H1 (cell line): Measurements from ENCODE around the gene NCF2. TPM values are rescaled to one million over a fixed set of nuclear protein-coding genes. Genes with fewer than 3 reads are reported as not detected.
A peak's percentile ranks its signal among the peaks of the same experiment; 100 is the strongest.

Experiments used
- CTCF ChIA-PET: fragments of 300-600 bp; sonication (Branson Sonifier 250); formaldehyde crosslinking; loops from one replicate; lab custom pipeline; 2021; ENCODE audit not compliant: partially characterized antibody; lab: Charles Lee
- POLR2A ChIA-PET: fragments of 300-600 bp; sonication (Branson Sonifier 250); formaldehyde crosslinking; loops from one replicate; lab custom pipeline; 2021; ENCODE audit warnings: inconsistent platforms; ENCODE audit not compliant: partially characterized antibody; lab: Charles Lee
- DNase-seq, 2 experiments: peaks; one replicate each; pipeline versions ENCODE4 v3.0.0 to v3.0.0-alpha.2; 2010 to 2022; ENCODE audit warnings: low spot score in 2 of 2, low read depth in 1 of 2, mixed read lengths in 1 of 2
- FAIRE-seq: peaks from 2 replicates; lab custom pipeline; 2011; peaks lifted over from hg19 to GRCh38; lab: Jason Lieb, UNC
- H2AFZ ChIP-seq: 2 replicates; pipeline ENCODE4 v1.8.1; 2012; ENCODE audit warnings: low read length, inconsistent platforms
- H2AK5ac ChIP-seq: 2 replicates; pipeline ENCODE4 v1.6.1; 2013; ENCODE audit warnings: low read depth, low read length
- H2BK120ac ChIP-seq: replicated peaks from 2 replicates; pipeline ENCODE3; 2013; ENCODE audit warnings: low read depth, low read length, inconsistent platforms
- H2BK12ac ChIP-seq: 2 replicates; pipeline ENCODE4 v1.6.1; 2013; ENCODE audit warnings: low read depth, low read length
- H2BK15ac ChIP-seq: 2 replicates; pipeline ENCODE4 v1.6.1; 2013; ENCODE audit warnings: low read length
- H2BK20ac ChIP-seq: 2 replicates; pipeline ENCODE4 v1.6.1; 2013; ENCODE audit warnings: low read length
- H2BK5ac ChIP-seq: 2 replicates; pipeline ENCODE4 v1.6.1; 2013; ENCODE audit warnings: low read depth, low read length
- H3K14ac ChIP-seq: 2 replicates; pipeline ENCODE4 v1.6.1; 2013; ENCODE audit warnings: inconsistent platforms; ENCODE audit not compliant: insufficient read length
- H3K18ac ChIP-seq: 2 replicates; pipeline ENCODE4 v1.6.1; 2013; ENCODE audit warnings: low read length; ENCODE audit errors: extremely low read depth
- H3K23ac ChIP-seq: 2 replicates; pipeline ENCODE4 v1.6.1; 2013; ENCODE audit warnings: inconsistent platforms; ENCODE audit not compliant: insufficient read length
- H3K23me2 ChIP-seq: 2 replicates; pipeline ENCODE4 v1.6.1; 2013; ENCODE audit warnings: low read depth, low read length
- H3K27ac ChIP-seq: 2 replicates; pipeline ENCODE4 v1.6.1; 2011; ENCODE audit warnings: low read depth, low read length, inconsistent platforms
- H3K27me3 ChIP-seq, 4 experiments: replicated peaks in 1 of 4; 1 replicate in 1 of 4; 2 replicates in 3 of 4; pipeline versions ENCODE4 v1.6.1 to v1.8.1; 2011 to 2013; ENCODE audit warnings: low read length in 3 of 4, mild to moderate bottlenecking in 3 of 4, inconsistent platforms in 2 of 4, mixed read lengths in 2 of 4, moderate library complexity in 1 of 4; ENCODE audit not compliant: control insufficient read depth in 3 of 4, insufficient read depth in 3 of 4; ENCODE audit errors: extremely low read depth in 1 of 4
- H3K36me3 ChIP-seq, 4 experiments: 2 replicates each; pipeline versions ENCODE4 v1.6.1 to v1.8.1; 2011 to 2013; ENCODE audit warnings: mild to moderate bottlenecking in 4 of 4, low read length in 3 of 4, moderate library complexity in 2 of 4, control low read depth in 1 of 4, inconsistent platforms in 1 of 4; ENCODE audit not compliant: insufficient read depth in 4 of 4, control insufficient read depth in 2 of 4
- H3K4ac ChIP-seq: replicated peaks from 2 replicates; pipeline ENCODE3; 2013; ENCODE audit warnings: low read length, low read depth, mixed read lengths, inconsistent platforms; ENCODE audit not compliant: insufficient read length
- H3K4me1 ChIP-seq, 4 experiments: replicated peaks in 1 of 4; 1 replicate in 1 of 4; 2 replicates in 3 of 4; pipeline versions ENCODE4 v1.6.1 to v1.8.1; 2011 to 2013; ENCODE audit warnings: low read length in 3 of 4, inconsistent platforms in 2 of 4, mixed read lengths in 1 of 4; ENCODE audit not compliant: insufficient read depth in 4 of 4, control insufficient read depth in 3 of 4
- H3K4me2 ChIP-seq, 2 experiments: 2 replicates each; pipeline versions ENCODE4 v1.6.1 to v1.8.1; 2011 to 2013; ENCODE audit warnings: low read depth in 2 of 2, low read length in 2 of 2, control low read depth in 1 of 2, inconsistent platforms in 1 of 2, mild to moderate bottlenecking in 1 of 2; ENCODE audit not compliant: insufficient read depth in 1 of 2
- H3K4me3 ChIP-seq, 4 experiments: fragments of 200-600, 300-600 bp in 1 of 4; sonication (generic), shearing (Covaris generic), sonication (Bioruptor Twin) in 1 of 4; 2 replicates each; pipeline versions ENCODE4 v1.5.1 to v1.8.1; 2011 to 2016; ENCODE audit warnings: low read length in 4 of 4, low read depth in 3 of 4, control low read depth in 2 of 4, inconsistent platforms in 2 of 4, mild to moderate bottlenecking in 2 of 4, mixed read lengths in 1 of 4, moderate library complexity in 1 of 4; ENCODE audit not compliant: insufficient read depth in 2 of 4; ENCODE audit errors: extremely low read depth in 1 of 4
- H3K56ac ChIP-seq: replicated peaks from 2 replicates; pipeline ENCODE3; 2013; ENCODE audit warnings: low read depth, mild to moderate bottlenecking, mixed read lengths, low read length, inconsistent platforms; ENCODE audit not compliant: insufficient read length
- H3K79me1 ChIP-seq: 2 replicates; pipeline ENCODE4 v1.6.1; 2013; ENCODE audit warnings: low read depth, low read length, control low read depth
- H3K79me2 ChIP-seq, 2 experiments: 2 replicates each; pipeline versions ENCODE4 v1.6.1 to v1.8.1; 2012 to 2013; ENCODE audit warnings: low read length in 2 of 2, mild to moderate bottlenecking in 2 of 2, inconsistent platforms in 1 of 2; ENCODE audit not compliant: insufficient read depth in 2 of 2, control insufficient read depth in 1 of 2
- H3K9ac ChIP-seq, 4 experiments: replicated peaks in 1 of 4; 1 replicate in 1 of 4; 2 replicates in 3 of 4; pipeline versions ENCODE4 v1.6.1 to v1.8.1; 2011 to 2013; ENCODE audit warnings: low read depth in 3 of 4, low read length in 3 of 4, control low read depth in 2 of 4, mild to moderate bottlenecking in 2 of 4, moderate library complexity in 2 of 4, inconsistent platforms in 1 of 4; ENCODE audit errors: extremely low read depth in 1 of 4
- H3K9me3 ChIP-seq, 2 experiments: 2 replicates each; pipeline versions ENCODE4 v1.6.1 to v1.8.1; 2012 to 2013; ENCODE audit warnings: mild to moderate bottlenecking in 2 of 2, moderate library complexity in 2 of 2, control low read depth in 1 of 2, inconsistent platforms in 1 of 2, low read depth in 1 of 2, low read length in 1 of 2, mixed read lengths in 1 of 2; ENCODE audit not compliant: insufficient read depth in 2 of 2
- H4K20me1 ChIP-seq, 2 experiments: replicated peaks in 1 of 2; 2 replicates each; pipeline versions ENCODE3 to v1.8.1; 2011 to 2013; ENCODE audit warnings: inconsistent platforms in 2 of 2, low read length in 2 of 2, mild to moderate bottlenecking in 1 of 2; ENCODE audit not compliant: insufficient read depth in 2 of 2, control insufficient read depth in 1 of 2
- H4K5ac ChIP-seq: 2 replicates; pipeline ENCODE4 v1.6.1; 2013; ENCODE audit warnings: low read length, low read depth, mixed read lengths, inconsistent platforms; ENCODE audit not compliant: insufficient read length
- H4K8ac ChIP-seq: 2 replicates; pipeline ENCODE4 v1.8.0; 2013; ENCODE audit warnings: mild to moderate bottlenecking, moderate library complexity, low read length, inconsistent platforms; ENCODE audit not compliant: insufficient read depth; ENCODE audit errors: extremely low read depth
- H4K91ac ChIP-seq: replicated peaks from 2 replicates; pipeline ENCODE3; 2013; ENCODE audit warnings: low read length, mixed read lengths, inconsistent platforms; ENCODE audit not compliant: insufficient read length
- EGR1 ChIP-seq: IDR thresholded peaks from 2 replicates; pipeline ENCODE4 v1.6.1; 2011; ENCODE audit warnings: low read depth, low read length, borderline replicate concordance
- RAD21 ChIP-seq, 2 experiments: IDR thresholded peaks in 1 of 2; conservative IDR thresholded peaks in 1 of 2; 2 replicates each; pipeline ENCODE4 v1.6.1; 2011; ENCODE audit warnings: low read depth in 2 of 2, low read length in 2 of 2, improper control_type of control experiment in 1 of 2, inconsistent platforms in 1 of 2, mild to moderate bottlenecking in 1 of 2, moderate library complexity in 1 of 2
- WGBS, 2 experiments: shearing (Covaris generic) in 1 of 2; methylation state at CpG; one replicate each; pipeline versions ENCODE4 v1.1.6 to v1.1.7; 2013 to 2015; ENCODE audit warnings: low lambda C conversion rate in 2 of 2, mixed read lengths in 2 of 2, inconsistent platforms in 1 of 2, low coverage in 1 of 2, missing lambda C conversion rate in 1 of 2; ENCODE audit not compliant: insufficient replicate concordance in 2 of 2, insufficient coverage in 1 of 2, insufficient read length in 1 of 2; ENCODE audit errors: extremely low coverage in 1 of 2, missing lambda C conversion rate in 1 of 2; 5-methylcytosine and 5-hydroxymethylcytosine counted together
- polyA plus RNA-seq, 7 experiments: library from polyadenylated mRNA; depleted of rRNA in 3 of 7; stranded (reverse) in 5 of 7; unstranded in 2 of 7; fragments of >200 nt in 5 of 7; fragments of 200-250 nt in 2 of 7; gene quantifications; 1 replicate in 5 of 7; 2 replicates in 1 of 7; 4 replicates in 1 of 7; pipeline versions ENCODE4 v1.2.1 to v1.2.3, GENCODE V29; 2011 to 2013; ENCODE audit warnings: missing spikeins in 2 of 7, mixed read lengths in 2 of 7
- total RNA-seq: library from RNA; stranded (reverse); fragmentation: NEBNext Ultra II Directional; extraction: Animal tissue kit (Norgen Biotek cat#: 25700); gene quantifications from 2 replicates; pipeline ENCODE4 v1.2.1, GENCODE V29; 2021
- TF ChIP-seq, protein P1 (sequence below), 3 experiments: IDR thresholded peaks; 1 replicate in 2 of 3; 2 replicates in 1 of 3; pipeline versions ENCODE4 v1.5.1 to v1.6.1; 2011; ENCODE audit warnings: low read length in 3 of 3, mild to moderate bottlenecking in 3 of 3, inconsistent platforms in 2 of 3, low read depth in 1 of 3, moderate library complexity in 1 of 3; ENCODE audit not compliant: insufficient read depth in 1 of 3; ENCODE audit errors: control extremely low read depth in 1 of 3

The NCF2 gene
- total and polyA plus RNA-seq, 2 of the 8 experiments (the other 6 are each of a cell fraction or from before 2014, with no cell fraction given): not detected

DNA sequence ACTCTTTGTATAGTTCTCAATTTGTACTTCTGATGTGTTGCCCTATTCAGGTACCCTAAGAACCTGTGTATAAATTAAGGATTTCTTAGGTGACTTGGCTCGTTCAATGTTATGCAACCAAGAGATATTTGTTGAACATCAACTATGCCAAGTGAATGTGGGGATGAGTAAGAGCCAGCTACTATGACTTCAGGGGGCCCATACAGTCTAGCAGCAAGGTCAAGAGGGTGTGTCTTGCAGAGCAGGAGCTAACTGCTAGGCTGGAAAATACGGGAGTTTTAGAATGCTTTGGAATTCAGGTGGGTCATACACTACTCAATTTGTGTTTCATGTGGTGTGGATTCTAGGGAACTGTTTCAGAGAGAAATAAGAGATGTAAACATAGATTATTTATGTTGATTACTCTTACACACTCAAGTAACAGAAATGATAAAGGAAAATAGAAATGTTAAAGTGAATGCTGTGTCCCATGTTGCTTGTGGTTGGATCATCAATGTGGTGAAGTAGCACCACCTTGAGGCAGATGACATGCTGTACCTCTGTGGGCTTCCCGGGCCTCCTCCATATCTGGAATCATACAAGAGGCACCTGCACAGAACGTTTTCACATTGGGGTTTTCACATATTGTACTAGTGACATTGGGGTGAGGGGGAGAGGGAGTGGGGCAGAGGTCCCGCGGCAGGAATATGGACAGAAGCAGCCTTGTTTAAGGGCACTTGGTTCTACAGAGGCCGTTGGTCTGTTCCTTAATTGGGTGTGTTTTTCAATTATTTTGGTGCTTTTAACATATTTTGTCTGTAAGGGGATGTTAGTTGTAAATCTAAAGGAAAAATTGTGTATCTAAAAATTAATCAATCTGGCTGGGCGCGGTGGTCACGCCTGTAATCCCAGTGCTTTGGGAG is 32.9 kb upstream of the NCF2 start:
- 75% methylated on average over 10 of the region's 10 CpGs; no CpG with 5 or more reads in 1 of the 2 experiments for WGBS, 2 experiments
- no peak overlapping the region for H3K4ac ChIP-seq
- TF ChIP-seq, protein P1, sequence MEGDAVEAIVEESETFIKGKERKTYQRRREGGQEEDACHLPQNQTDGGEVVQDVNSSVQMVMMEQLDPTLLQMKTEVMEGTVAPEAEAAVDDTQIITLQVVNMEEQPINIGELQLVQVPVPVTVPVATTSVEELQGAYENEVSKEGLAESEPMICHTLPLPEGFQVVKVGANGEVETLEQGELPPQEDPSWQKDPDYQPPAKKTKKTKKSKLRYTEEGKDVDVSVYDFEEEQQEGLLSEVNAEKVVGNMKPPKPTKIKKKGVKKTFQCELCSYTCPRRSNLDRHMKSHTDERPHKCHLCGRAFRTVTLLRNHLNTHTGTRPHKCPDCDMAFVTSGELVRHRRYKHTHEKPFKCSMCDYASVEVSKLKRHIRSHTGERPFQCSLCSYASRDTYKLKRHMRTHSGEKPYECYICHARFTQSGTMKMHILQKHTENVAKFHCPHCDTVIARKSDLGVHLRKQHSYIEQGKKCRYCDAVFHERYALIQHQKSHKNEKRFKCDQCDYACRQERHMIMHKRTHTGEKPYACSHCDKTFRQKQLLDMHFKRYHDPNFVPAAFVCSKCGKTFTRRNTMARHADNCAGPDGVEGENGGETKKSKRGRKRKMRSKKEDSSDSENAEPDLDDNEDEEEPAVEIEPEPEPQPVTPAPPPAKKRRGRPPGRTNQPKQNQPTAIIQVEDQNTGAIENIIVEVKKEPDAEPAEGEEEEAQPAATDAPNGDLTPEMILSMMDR (IDR thresholded peaks at IDR 0.05; ENCODE audit: control extremely low read depth in 1 of 3, insufficient read depth in 1 of 3, low read depth in 1 of 3, low read length in 3 of 3): peak; percentile 69 to 90 (median 83)
- TF ChIP-seq EGR1: no peak
- peak; percentile 93 for TF ChIP-seq RAD21 (IDR thresholded peaks at IDR 0.05 in 1 of 2, conservative IDR thresholded peaks at IDR 0.05 in 1 of 2; ENCODE audit: low read depth in 2 of 2, low read length in 2 of 2)

More for the DNA sequence above, 32.9 kb upstream of the NCF2 start:
- DNase-seq (peak in 1 of 2 experiments; percentile 56), FAIRE-seq (peak; percentile 63)
- no peaks in the 10 kb centered on the region for H3K27me3 ChIP-seq
- H3K23ac ChIP-seq: no peak overlapping the region
- no peak overlapping the region for H4K5ac ChIP-seq
- H2AFZ ChIP-seq: no peak overlapping the region
- H3K18ac ChIP-seq: no peak overlapping the region
- no peak overlapping the region for H3K56ac ChIP-seq
- no peak overlapping the region for H2BK12ac ChIP-seq
- H2BK5ac ChIP-seq: no peak overlapping the region
- no peaks in the 10 kb centered on the region for H3K9me3 ChIP-seq
- H3K4me1 ChIP-seq: peaks cover 0 to 4% (median 0%) of the 10 kb centered on the region in 4 experiments; a peak in 1 of 7 replicates
- no peaks in the 10 kb centered on the region for H3K79me2 ChIP-seq
- no peak overlapping the region for H3K14ac ChIP-seq
- no peaks in the 10 kb centered on the region for H3K79me1 ChIP-seq
- no peak overlapping the region for H4K91ac ChIP-seq
- H3K23me2 ChIP-seq: no peaks in the 10 kb centered on the region
- no peak overlapping the region for H2AK5ac ChIP-seq
- H3K4me2 ChIP-seq: no peak overlapping the region
- peaks cover under 1 to 5% (median 3%) of the 10 kb centered on the region in 4 experiments; a peak in 4 of 8 replicates for H3K36me3 ChIP-seq
- no peak overlapping the region for H3K4me3 ChIP-seq
- H2BK20ac ChIP-seq: no peak overlapping the region
- no peaks in the 10 kb centered on the region for H4K20me1 ChIP-seq
- CTCF ChIA-PET: interaction anchor here (0.6 to 2.4 kb wide), 33 partner anchors 10 to 1191 kb away, joined by 3 to 19 read pairs (median 4); no protein-coding TSS in a partner anchor
- H2BK120ac ChIP-seq: no peak overlapping the region
- no peak overlapping the region for H4K8ac ChIP-seq
- H3K27ac ChIP-seq: no peak overlapping the region
- no peak overlapping the region for H2BK15ac ChIP-seq
- no peak overlapping the region for H3K9ac ChIP-seq
- POLR2A ChIA-PET: interaction anchor here (0.6 to 1.1 kb wide), 2 partner anchors 11 to 24 kb away, joined by 3 read pairs; no protein-coding TSS in a partner anchor
